Hematopoietic multipotent progenitor cell (in vitro differentiated cells): ENCODE data around the gene DSE. TPM values are rescaled to one million over a fixed set of nuclear protein-coding genes. Genes with fewer than 3 reads are reported as not detected.
A peak's percentile ranks its signal among the peaks of the same experiment; 100 is the strongest.

ENCODE experiments used
- DNase-seq, 3 donors: peaks; one replicate each; pipeline ENCODE4 v3.0.0-alpha.2; 2011 to 2015; ENCODE audit warnings: low read depth in 2 of 3, low spot score in 2 of 3
- total RNA-seq: library from RNA; depleted of rRNA; stranded (reverse); fragments of >200 nt; gene quantifications from one replicate; pipeline ENCODE4 v1.2.3, GENCODE V29; 2012

The DSE gene
- total RNA-seq, 1 donor = 35.8 TPM

GRCh38 chr6:116359131-116359530, 11.6 kb upstream of the DSE start:
- DNase-seq = no peak

GRCh38 chr6:116359835-116360234, 10.9 kb upstream of the DSE start:
- no peak for DNase-seq

- no peak for DNase-seq
Measured at GRCh38 chr6:116362276-116362675, 8.5 kb upstream of the DSE start.

- peak in 2 of 3 donors; percentile 39 to 79 for DNase-seq
Measured at GRCh38 chr6:116363759-116364158, 7.0 kb upstream of the DSE start.

- no peak for DNase-seq
Measured at GRCh38 chr6:116364321-116364720, 6.4 kb upstream of the DSE start.

GRCh38 chr6:116365743-116366142, 5.0 kb upstream of the DSE start:
- DNase-seq = no peak

- DNase-seq = no peak
Measured at GRCh38 chr6:116366740-116367275, 3.9 kb upstream of the DSE start.

- peak in 1 of 3 donors; percentile 27 for DNase-seq
Measured at GRCh38 chr6:116369540-116369939, 1.2 kb upstream of the DSE start.

- DNase-seq = no peak
Measured at GRCh38 chr6:116369964-116370759, 585 bp upstream of the DSE start.

GRCh38 chr6:116371120-116371917, 572 bp downstream of the DSE start:
- DNase-seq = peak; percentile 13 to 49 (median 42)

GRCh38 chr6:116371918-116372209, 1.1 kb downstream of the DSE start:
- DNase-seq = no peak

GRCh38 chr6:116373300-116373699, 2.6 kb downstream of the DSE start:
- DNase-seq = no peak

GRCh38 chr6:116373940-116374339, 3.2 kb downstream of the DSE start:
- no peak for DNase-seq

- DNase-seq = no peak
Measured at GRCh38 chr6:116374586-116374985, 3.8 kb downstream of the DSE start.

GRCh38 chr6:116375262-116375661, 4.5 kb downstream of the DSE start:
- no peak for DNase-seq

- DNase-seq = no peak
Measured at GRCh38 chr6:116376149-116376548, 5.4 kb downstream of the DSE start.

- DNase-seq = no peak
Measured at GRCh38 chr6:116379764-116380163, 9.0 kb downstream of the DSE start.

- DNase-seq = no peak
Measured at GRCh38 chr6:116380346-116380745, 9.6 kb downstream of the DSE start.

GRCh38 chr6:116381000-116381399, 10.3 kb downstream of the DSE start:
- no peak for DNase-seq

GRCh38 chr6:116382587-116382986, 11.8 kb downstream of the DSE start:
- DNase-seq = no peak

GRCh38 chr6:116384727-116385458, 14.1 kb downstream of the DSE start:
- no peak for DNase-seq
